NCI-H748 (cell line): ENCODE measurements around the gene GNAI3.

ENCODE experiments used
- DNase-seq: peaks from one replicate; lab custom pipeline; 2025; ENCODE audit not compliant: unreplicated experiment; lab: John Stamatoyannopoulos, UW

Gene GNAI3

DNA sequence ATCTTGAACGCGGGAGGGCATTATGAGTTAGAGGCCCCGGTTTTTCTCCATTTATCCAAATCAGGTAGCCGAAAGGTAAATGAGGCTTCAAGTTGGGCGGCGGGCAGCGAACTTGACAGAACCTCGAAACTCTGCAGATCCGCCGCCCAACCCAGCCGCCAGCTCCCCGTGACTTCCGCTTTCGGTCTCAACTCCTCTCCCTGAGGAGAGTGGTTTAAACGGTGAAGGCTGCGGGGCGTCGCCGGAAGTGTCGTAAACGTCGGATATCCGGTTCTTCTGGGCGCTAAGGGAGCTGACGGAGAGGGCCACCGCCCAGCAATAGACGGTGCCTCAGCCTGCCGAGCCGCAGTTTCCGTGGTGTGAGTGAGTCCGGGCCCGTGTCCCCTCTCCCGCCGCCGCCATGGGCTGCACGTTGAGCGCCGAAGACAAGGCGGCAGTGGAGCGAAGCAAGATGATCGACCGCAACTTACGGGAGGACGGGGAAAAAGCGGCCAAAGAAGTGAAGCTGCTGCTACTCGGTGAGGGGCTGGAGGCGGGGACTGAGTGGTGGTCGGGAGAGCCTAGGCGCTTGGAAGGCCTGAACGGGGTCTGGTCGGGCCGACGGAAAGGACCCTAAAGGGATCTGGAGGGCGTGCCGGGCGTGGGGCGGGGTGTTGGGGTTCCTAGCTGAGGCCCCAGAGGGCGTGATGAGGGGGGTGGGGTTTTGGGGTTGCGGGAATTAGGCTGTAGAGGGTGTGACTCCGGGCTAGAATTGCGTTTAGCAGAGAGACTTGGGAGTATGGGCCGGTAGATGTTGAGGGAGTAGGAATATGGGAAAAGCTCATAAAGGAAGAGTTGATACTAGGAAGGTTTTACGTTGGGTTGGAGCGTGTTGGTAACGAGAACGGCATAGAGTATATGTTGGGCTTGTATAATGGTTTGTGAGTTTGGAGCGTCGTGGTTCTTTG is at the start of gene GNAI3:
TSS of gene GNAI3 (plus strand) at position 295 of the 947 bp plus-strand sequence. CDS start at position 401, 106 bp downstream.
- DNase-seq: peak; percentile 96

DNA sequence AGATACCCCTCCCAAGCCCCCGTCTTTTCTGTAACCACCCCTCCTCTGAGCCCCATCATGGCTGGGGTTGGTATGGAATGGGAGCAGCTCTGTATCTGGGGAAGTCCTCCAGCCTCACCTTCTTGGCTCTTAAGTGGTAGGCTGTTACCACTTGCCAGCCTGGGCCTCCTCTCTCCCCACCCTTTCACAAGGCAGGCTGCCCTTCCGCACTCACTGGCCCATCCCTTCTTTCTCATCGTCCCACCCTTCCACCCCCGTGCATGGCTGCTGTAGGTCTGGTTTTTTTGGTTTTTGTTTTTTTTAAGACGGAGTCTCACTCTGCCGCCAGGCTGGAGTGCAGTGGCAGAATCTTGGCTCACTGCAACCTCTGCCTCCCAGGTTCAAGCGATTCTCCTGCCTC is 49.3 kb upstream of the GNAI3 start:
- DNase-seq: no peak

DNA sequence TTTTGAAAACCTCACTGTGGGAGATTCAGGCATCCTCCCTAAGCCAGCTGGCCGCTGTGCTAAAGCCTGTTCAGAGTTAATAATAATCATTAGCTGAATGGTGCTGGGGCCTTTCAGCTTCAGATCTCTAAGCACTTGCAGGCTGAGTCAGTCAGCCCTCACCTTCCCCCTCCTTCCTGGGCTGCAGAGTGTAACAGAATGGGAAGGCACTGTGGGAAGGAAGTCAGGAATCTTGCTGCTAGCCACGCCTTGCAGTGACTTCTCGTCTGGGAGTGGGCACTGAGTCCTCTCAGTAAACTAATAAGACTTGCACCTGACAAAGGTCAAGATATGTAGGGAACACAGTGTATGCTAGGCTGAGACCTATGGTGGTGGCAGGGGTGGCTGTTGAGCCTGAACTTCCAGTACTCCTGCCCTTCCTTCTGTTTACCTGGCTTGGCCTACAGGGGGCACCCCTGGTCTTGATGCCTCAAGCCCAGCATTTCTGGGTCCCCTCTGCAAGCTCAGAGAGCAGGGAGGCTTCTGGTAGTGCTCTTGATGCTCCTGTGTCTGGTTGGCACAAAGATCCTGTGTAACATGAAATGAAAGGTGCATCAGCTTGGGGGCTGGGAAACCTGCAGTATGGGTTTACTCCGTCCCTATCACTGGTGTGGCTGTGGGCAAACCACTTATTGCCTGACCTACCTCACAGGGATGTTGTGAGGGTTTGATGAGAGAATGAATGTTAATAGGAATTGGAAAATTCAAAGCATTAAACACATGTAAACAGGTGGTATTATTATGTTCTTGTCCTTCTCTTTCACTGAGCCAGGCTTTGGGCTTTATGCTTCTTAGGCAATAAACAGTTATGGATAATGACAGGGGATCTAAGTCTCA is 48.5 kb upstream of the GNAI3 start:
- DNase-seq: peak; percentile 41

DNA sequence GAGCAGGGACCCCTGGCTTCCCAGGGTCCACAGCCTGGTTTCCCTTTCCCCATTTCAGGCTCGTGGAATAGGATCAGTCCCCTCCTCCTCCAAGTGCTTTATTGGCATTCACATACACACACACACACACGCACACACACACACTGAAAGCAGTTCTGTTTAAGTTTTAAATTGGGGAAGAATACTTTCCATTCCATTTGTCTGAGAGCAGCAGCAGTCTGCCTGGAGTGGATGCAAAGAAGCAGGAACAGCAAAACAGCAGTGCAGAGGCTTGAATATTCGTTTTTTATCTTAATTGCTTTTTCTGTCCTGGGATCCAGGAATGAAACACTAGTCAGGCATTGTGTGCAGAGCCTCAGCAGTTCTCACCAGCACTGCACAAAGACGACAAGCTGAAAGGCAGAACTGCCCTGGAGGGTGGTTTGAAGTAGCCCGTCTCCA is 47.5 kb upstream of the GNAI3 start:
- DNase-seq: no peak

DNA sequence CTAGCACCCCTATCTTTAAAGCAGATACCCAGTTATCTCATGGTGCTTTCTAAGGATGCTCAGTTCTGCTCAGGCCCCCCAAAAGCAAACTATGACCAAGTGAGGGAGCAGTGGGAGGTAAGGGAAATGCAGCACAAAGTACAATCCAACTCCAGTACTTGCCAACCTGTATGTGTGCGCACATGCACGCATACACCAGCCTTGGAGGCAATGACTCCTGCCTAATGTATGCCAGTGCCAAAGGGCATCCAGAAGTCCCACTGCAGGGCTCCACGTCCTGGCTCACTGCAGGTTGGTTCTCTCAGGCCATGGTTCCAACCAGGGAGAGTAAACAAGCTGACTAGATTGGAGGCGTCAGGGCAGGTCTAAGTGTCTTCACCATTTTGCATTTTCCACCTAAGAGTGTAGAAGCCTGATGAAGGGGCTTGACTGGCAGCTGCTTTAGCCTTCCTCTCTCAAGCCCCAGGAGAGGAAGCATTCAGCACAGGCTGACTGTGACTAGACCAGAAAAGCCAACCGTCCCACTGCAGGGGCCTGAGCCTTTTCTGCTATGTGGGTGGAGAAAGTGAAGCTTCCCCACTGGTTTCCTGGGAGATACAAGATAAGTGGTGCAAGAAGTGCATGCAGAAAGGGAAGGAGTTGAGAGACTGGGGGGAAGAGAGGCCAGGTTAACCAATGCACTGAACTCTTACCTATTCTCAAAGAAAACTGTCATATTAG is 46.6 kb upstream of the GNAI3 start:
- no peak for DNase-seq

DNA sequence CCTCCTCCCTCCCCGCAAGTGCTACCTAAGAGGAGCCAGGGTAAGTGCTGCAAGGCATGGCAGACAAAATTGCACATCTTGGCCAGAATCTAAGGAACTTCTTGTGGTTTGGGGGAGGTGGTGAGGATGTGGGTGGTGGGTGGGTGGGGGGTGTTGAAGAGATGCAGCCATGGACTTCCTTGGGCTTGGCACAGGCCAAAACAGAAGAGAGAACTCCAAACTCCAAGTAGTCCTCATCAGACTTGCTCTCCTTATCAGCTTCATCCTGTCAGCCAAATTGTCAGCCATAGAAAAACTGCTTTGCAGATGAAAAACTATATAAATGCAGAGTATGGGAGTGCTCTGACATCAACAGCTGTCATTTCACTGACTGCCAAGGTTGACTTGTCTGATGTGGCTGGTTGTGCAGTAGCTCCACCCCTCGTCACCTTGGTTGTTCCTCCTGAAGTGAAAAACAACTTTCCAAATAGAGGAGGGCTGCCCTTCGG is 46.0 kb upstream of the GNAI3 start:
- no peak for DNase-seq

DNA sequence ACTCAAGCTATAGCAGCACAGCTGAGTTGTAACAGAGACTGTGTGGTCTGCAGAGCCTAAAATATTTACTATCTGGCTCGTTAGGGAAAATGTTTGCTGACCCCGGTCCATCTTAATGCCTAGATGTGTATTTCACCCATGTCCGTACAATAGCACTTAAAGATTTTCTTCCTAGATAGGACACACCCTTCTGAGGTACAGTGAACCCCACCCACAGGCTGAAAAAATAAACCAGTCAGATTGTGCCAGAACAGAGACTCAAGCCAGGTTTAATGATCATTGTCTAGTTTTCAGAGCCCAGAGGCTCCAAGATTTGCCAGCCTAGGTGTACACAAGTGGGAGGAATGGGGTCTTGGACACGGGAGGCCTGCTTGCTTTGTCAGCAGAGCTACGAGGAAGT is 44.5 kb upstream of the GNAI3 start:
- no peak for DNase-seq

DNA sequence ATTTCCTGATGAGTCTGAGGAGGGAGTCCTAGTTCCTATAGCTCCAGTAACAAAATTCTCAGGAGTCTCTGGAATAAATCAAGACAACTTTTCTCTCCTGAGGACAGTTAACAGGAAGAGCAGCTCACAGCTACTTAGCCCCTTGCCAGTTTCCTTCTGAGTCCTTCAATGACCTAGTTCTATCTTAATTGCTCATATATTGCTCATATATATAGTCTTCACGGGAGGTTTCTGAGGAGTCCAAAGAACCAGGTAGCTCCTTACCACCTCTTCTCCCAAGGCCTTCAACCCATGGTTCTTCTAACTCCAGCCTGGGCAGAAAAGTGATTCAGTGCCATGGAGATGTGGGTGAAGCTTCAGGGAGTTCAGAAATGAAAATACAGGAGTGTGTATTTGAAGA is 43.4 kb upstream of the GNAI3 start:
- no peak for DNase-seq

DNA sequence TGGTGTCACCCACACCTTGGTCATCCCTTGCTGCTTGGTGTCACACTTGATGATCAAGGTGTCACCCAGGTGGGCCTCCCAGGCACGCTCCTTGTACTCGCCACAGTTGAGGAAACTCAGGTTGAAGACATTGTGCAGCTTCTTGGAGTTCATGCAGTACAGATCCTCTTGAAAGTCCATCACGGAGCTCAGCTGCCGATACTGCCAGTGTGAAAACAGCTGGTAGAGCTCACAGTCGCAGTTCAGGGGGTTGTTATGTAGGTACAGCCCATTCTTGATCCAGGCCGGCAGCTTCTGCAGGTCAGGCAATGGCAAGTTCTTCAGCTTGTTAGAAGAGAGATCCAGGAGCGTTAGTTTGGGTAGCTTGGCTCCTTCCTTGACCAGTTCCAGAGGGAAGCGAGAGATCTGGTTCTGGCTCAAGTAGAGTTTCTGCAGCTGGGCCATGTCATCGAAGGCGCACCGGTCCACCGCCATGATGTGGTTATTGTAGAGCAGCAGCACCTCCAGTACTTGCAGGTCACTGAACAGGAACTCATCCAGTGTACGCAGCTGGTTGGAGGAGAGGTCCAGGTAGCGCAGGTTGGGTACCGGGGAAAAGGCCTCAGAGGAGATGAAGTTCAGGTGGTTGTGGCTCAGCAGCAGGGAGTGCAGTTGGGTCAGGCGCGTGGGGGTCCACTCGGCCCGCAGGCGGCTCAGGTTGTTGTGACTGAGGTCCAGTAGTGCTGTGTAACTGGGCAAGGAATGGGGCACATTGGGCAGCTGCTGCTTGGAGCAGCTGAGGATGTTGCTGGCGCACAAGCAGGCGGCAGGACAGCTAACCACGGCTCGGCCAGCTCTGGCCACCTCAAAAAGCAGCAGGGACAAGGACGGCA is 40.2 kb upstream of the GNAI3 start:
- no peak for DNase-seq

DNA sequence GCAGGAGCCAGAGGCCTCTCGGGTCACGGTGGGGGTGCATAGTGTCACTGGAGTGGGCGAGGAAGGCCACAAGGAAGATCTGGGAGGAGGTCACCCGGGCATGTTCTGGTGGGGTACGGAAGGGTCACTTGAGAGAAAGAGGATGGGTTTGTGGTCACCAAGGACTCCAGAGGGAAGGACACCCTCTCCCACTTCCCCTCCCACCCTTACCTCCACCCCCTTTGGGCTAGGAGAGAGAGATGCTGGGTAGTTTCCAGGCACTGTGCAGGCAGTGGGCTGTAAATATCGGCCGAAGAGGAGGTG is 39.6 kb upstream of the GNAI3 start:
- no peak for DNase-seq

DNA sequence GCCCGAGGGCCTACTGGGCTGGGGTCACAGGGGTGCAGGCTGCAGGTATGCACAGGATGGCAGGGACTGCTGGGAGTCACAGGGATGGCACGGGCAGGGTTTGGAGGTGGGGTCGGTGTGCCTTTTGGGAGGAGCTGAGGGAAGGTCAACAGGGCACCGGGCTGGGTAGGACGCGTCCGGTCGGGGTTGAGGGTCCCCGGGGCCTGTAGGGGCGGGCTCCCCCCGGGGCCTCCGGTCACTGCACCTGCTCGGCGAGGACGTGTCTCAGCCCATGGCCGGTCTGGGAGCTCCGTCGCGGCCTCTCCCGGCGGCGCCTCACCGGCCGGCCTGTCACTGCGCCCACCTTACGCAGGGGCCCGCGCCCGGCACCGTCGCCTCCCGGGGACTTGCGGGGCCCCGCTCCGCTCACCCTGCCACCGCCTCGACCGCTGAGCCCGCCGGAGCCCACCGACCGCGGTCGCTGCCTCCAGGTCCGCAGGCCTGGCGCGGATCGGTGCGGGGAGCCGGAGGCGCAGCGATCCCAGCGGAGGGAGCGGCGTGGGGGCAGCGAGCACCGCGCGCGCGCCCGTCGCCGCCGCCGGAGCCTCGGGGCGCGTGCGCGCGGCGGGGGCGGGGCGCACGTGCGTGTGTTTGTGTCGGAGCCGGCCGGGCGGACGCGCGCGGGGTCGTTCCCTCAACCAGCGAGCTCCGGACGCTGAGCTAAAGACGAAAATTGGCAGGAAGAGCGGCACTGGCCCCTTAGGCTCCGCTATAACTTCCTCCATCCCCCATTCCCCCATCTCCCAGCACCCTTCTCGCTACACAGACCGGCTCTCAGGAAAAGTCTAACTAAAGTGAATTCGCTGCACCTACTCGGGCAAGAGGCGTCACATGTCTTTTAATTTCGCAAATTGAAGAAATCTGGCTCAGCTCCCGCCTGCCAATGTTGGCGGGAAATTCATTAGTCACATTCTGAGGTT is 39.0 kb upstream of the GNAI3 start, which contains the start of gene AMIGO1:
TSS of gene AMIGO1 (minus strand) at position 552 of the 959 bp plus-strand sequence. CDS start 815 bp downstream, outside the sequence.
- DNase-seq: peak; percentile 84

DNA sequence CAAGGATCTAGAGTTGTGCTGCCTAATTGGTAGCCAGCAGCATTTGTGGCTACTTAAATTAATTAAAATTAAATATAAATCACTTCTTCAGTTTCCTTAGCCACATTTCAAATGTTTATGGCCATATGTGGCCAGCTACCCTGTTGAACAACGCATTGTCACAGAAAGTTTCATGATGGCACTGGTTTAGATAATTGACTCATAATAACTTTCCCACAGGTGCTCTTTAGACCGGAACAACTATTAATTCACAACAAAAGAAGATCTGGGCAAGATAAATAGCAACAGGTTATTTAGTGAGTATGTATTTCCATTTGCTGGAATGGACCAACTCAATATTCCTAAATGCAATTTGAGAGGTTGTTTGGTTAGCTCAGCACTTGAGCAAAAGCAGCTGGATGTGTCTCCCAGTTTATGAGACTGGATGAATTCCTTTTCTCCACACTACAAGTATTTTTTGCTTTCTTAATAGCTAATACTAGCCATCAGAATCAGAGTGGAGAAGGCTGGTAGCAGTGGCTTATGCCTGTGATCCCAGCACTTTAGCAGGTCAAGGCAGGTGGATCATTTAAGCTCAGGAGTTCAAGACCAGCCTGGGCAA is 35.2 kb upstream of the GNAI3 start:
- peak; percentile 23 for DNase-seq

DNA sequence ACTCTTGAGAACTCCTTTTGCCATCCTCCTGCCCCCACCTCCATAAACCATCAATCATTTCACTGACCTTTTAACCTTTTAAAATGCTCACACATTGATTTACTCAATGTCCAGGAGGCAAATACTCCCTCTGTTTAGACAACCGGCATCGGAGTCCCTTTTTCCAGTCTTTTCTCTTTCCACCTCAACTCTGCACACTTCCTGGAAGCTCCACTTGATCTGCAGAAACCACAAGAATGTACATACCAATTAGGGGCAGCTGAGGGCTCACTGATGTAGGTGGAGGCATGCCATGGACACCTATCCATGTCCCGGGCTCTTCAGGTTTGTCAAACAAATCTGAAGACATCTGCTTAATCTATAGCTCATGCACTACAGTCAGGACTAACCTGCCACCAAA is 33.6 kb upstream of the GNAI3 start:
- DNase-seq: no peak

DNA sequence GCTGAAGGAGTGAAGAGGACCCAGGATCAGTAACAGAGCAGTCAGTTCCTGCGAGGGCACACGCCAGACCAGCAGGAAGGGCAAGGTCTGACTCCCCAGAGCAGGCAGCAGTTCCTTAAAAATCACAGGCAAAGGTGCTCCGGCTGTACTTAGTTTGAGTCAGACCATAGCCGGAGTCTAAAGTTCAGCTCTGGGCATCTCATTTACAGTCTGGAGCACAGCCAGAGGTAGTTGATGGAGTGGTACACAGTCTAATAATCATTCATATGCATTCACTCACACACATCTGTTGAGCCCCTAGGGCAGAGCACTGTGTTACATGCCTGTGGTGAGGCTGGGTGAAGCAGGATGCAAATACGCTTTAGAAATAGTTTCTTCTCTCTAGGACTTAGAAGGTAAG is 31.5 kb upstream of the GNAI3 start:
- DNase-seq: no peak

DNA sequence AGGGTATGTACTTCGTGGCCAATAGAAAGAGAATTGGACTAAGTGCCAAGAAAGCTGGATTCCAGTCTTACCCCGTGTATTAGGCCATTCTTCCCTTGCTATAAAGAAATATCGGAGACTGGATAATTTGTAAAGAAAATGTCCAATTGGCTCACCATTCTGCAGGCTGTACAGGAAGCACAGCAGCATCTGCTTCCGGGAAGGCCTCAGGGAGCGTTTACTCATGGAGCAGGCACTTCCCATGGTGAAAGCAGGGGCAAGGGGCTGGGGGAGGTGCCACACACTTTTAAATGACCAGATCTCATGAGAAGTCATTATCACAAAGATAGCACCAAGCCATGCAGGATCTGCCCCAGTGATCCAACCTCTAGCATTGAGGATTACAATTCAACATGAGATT is 31.1 kb upstream of the GNAI3 start:
- DNase-seq: no peak

DNA sequence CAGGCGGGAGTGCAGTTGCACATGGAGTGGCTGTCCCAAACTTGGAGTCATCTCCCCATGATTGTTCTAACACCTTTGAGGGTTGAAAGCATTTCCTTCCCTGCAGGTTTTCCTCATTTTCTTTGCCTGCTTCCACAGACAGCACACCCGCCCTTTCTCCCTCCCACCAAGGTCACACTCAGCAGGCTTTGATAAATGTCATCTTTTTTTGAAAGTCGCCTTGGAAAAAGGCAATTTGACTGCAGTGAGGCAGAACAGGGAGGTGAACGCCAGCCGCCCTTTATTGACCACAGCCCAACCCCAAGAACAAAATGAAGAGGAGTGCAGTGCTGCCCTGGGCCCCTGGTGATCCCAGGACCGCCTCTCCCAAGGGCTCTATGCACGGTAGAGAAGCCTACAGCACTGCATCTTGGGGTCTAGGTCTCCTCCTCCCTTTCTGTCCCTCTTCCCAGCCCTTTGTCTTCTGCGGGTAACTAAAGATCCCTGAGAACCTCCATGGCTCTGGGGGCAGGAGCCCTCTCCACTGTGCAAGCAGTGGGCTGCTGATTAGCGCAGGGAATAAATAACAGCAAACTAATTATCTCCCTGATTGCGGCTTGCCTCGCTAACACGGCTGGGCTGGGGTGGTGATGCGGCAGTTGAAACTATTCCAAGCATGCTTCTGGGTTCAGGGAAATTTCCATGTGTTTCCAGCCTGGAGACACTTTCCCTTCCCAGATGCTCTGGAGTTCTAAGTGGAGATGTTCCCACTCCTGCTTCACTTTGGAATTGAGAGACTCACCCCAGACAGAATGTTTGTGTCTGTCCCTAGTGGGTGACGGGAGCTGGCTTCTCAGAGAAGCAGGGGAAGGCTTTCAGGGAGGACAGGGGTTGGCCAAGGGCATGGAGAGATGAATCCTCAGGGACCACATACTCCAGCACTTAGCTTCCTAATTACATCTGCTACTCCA is 27.1 kb upstream of the GNAI3 start:
- DNase-seq: no peak

DNA sequence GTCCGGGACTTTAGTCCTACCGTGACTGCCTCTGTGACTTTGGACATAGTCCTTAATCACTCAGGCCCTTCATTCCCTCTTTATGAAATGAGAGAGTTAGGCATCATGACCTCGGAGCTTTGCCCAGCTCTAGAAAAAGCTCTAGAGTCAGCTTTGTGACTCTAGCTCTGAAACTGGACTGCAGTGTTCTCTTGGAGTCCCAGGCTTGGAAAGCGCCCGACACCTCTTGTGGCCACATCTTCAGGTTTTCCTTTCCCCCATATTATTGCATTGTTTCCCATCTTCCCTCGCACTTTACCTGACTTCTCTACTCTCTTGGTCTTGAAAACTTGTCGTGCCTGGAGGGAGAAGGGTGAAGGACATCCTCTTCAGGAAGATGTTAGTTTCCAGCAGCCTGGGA is 26.4 kb upstream of the GNAI3 start:
- DNase-seq: no peak
